Caco-2 (cell line): ENCODE results near the gene MGA. TPM values are rescaled to one million over a fixed set of nuclear protein-coding genes. Genes with fewer than 3 reads are reported as not detected.

Experiments used
- BruUV-seq: library from RNA; stranded (reverse); fragments of 400-500 nt; replicated peaks from 2 replicates; lab custom pipeline; 2021; lab: Mats Ljungman, UMichigan
- CTCF ChIA-PET: fragments of 300-600 bp; sonication (Branson Sonifier 250); formaldehyde crosslinking; loops from one replicate; lab custom pipeline; 2022; ENCODE audit warnings: antibody characterized with exemption; lab: Charles Lee
- POLR2A ChIA-PET: fragments of 300-600 bp; sonication (Branson Sonifier 250); formaldehyde crosslinking; loops from one replicate; lab custom pipeline; 2022; ENCODE audit warnings: antibody characterized with exemption; lab: Charles Lee
- DNase-seq, 2 experiments: peaks; one replicate each; pipeline versions ENCODE4 v3.0.0 to v3.0.0-alpha.2; 2020 to 2022
- H3K27me3 ChIP-seq: replicated peaks from 2 replicates; pipeline ENCODE4 v1.6.0; 2011; ENCODE audit warnings: low read length; ENCODE audit not compliant: control insufficient read depth, insufficient read depth
- H3K36me3 ChIP-seq: 2 replicates; pipeline ENCODE4 v1.5.1; 2011; ENCODE audit warnings: low read length; ENCODE audit not compliant: control insufficient read depth, insufficient read depth
- H3K4me1 ChIP-seq: fragments of 250-450 bp; sonication (Bioruptor Pico); 2 replicates; pipeline ENCODE4 v1.5.1; 2020; ENCODE audit warnings: mild to moderate bottlenecking
- H3K4me3 ChIP-seq: 2 replicates; pipeline ENCODE4 v1.5.1; 2011; ENCODE audit warnings: low read depth, mild to moderate bottlenecking, control low read depth, low read length
- H3K9me3 ChIP-seq: fragments of 250-450 bp; sonication (Bioruptor Pico); 2 replicates; pipeline ENCODE4 v1.5.1; 2020; ENCODE audit warnings: mild to moderate bottlenecking, moderate library complexity
- H3K27ac Mint-ChIP-seq: one replicate; pipeline ENCODE4 v1.8.0; 2022; ENCODE audit warnings: mixed read lengths; ENCODE audit not compliant: unreplicated experiment
- H3K27me3 Mint-ChIP-seq: one replicate; pipeline ENCODE4 v1.8.0; 2022; ENCODE audit warnings: mixed read lengths; ENCODE audit not compliant: insufficient read depth, unreplicated experiment
- H3K36me3 Mint-ChIP-seq: one replicate; pipeline ENCODE4 v1.8.0; 2022; ENCODE audit warnings: mild to moderate bottlenecking, mixed read lengths; ENCODE audit not compliant: insufficient read depth, unreplicated experiment
- H3K4me1 Mint-ChIP-seq: one replicate; pipeline ENCODE4 v1.8.0; 2022; ENCODE audit warnings: low read depth, mixed read lengths; ENCODE audit not compliant: unreplicated experiment
- H3K4me3 Mint-ChIP-seq: one replicate; pipeline ENCODE4 v1.8.0; 2022; ENCODE audit warnings: mild to moderate bottlenecking, moderate library complexity, mixed read lengths; ENCODE audit not compliant: unreplicated experiment
- H3K9me3 Mint-ChIP-seq: one replicate; pipeline ENCODE4 v1.8.0; 2022; ENCODE audit warnings: mixed read lengths; ENCODE audit not compliant: unreplicated experiment
- intact Hi-C: fragments of 100-400 bp; cut with micrococcal nuclease; formaldehyde crosslinking; loops from one replicate; pipeline ENCODE4 v1.10.0; 2022; ENCODE audit not compliant: unreplicated experiment
- microRNA-seq: library from miRNA; unstranded; fragments of <30 nt; microRNA quantifications from one replicate; pipeline ENCODE4 v1.2.0, GENCODE V29; 2022
- total RNA-seq: library from RNA; stranded (reverse); gene quantifications from 2 replicates; pipeline ENCODE4 v1.2.3, GENCODE V29; 2022
- TF ChIP-seq, protein P1 (sequence below), 2 experiments: fragments of 200-600 bp in 1 of 2; IDR thresholded peaks; 1 replicate in 1 of 2; 2 replicates in 1 of 2; pipeline versions ENCODE4 v1.5.1 to v1.8.0; 2011 to 2022; ENCODE audit warnings: antibody characterized with exemption in 1 of 2, control low read depth in 1 of 2, inconsistent platforms in 1 of 2, low read depth in 1 of 2, low read length in 1 of 2, mild to moderate bottlenecking in 1 of 2, moderate library complexity in 1 of 2; ENCODE audit not compliant: insufficient read depth in 1 of 2, severe bottlenecking in 1 of 2, unreplicated experiment in 1 of 2

The MGA gene
- total RNA-seq, 1 experiment from 2014 or later, result 59.6 TPM

DNA sequence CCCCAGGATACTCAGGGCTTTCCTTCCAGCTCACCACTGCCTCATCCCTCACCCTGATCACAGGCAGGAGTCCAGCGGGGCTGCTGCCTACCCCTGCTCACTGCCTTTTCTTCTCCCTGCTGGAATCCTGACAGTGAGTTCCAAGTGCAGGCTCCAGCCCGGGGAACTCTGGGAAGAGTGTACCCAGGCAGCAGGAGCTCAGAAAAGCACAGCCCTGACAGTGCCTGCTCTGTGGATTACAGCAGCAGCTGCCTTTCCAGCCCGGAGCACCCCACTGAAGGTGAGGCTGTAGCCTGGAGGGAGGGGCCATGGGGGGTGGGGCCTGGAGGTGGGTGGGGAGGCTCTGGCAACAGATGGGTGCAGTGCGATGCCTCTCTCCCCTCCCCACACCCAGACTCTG is 161.6 kb downstream of the MGA start:
- no peak overlapping the region for H3K27ac Mint-ChIP-seq
- H3K36me3 ChIP-seq, result no peaks in the 10 kb centered on the region; the same call in none of the 2 replicates
- CTCF ChIA-PET, result interaction anchor here (0.6 kb wide), 1 partner anchor 120 kb away, joined by 3 read pairs; no protein-coding TSS in a partner anchor
- no peaks in the 10 kb centered on the region for H3K9me3 ChIP-seq
- no peaks in the 10 kb centered on the region for H3K4me1 ChIP-seq
- no peak overlapping the region for H3K4me3 ChIP-seq
- no peaks in the 10 kb centered on the region for H3K9me3 Mint-ChIP-seq
- no peak for DNase-seq
- H3K27me3 ChIP-seq, result no peaks in the 10 kb centered on the region
- peaks cover 15% of the 10 kb centered on the region for H3K36me3 Mint-ChIP-seq
- POLR2A ChIA-PET, result no interaction called here
- TF ChIP-seq, protein P1, sequence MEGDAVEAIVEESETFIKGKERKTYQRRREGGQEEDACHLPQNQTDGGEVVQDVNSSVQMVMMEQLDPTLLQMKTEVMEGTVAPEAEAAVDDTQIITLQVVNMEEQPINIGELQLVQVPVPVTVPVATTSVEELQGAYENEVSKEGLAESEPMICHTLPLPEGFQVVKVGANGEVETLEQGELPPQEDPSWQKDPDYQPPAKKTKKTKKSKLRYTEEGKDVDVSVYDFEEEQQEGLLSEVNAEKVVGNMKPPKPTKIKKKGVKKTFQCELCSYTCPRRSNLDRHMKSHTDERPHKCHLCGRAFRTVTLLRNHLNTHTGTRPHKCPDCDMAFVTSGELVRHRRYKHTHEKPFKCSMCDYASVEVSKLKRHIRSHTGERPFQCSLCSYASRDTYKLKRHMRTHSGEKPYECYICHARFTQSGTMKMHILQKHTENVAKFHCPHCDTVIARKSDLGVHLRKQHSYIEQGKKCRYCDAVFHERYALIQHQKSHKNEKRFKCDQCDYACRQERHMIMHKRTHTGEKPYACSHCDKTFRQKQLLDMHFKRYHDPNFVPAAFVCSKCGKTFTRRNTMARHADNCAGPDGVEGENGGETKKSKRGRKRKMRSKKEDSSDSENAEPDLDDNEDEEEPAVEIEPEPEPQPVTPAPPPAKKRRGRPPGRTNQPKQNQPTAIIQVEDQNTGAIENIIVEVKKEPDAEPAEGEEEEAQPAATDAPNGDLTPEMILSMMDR (IDR thresholded peaks at IDR 0.05; ENCODE audit: insufficient read depth in 1 of 2, low read depth in 1 of 2, low read length in 1 of 2, severe bottlenecking in 1 of 2, unreplicated experiment in 1 of 2), result no peak
- H3K27me3 Mint-ChIP-seq, result no peaks in the 10 kb centered on the region
- no TSS peak for BruUV-seq
- intact Hi-C loops, result no loop called here
- no peaks in the 10 kb centered on the region for H3K4me1 Mint-ChIP-seq
- H3K4me3 Mint-ChIP-seq, result no peak overlapping the region

DNA sequence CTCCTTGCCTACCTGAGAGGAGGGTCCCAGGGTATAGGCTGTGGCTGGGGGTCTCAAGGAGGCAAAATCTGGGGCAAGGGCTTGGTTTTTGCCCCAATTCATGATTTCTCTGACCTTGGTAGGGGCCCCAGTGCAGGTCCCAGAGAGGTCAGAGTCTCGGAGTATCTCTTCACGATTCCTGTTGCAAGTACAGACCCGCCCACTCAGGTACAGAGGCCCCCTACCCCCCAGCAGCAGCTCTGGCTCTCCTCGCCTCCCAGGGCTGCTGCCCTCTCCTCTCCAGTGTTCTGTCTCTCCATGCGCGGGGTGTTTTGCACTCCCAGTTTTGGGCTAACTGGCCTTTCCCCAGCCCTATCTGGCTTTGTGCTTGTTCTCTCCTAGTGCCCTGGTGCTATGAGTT is 162.3 kb downstream of the MGA start:
- Histone ChIP-seq H3K36me3 (no peaks in the 10 kb centered on the region; the same call in none of the 2 replicates), H3K4me1 (no peaks in the 10 kb centered on the region), H3K27me3 (no peaks in the 10 kb centered on the region), H3K9me3 (no peaks in the 10 kb centered on the region), H3K4me3 (no peak overlapping the region)
- BruUV-seq, result no TSS peak
- H3K27ac Mint-ChIP-seq, result no peak overlapping the region
- no peak overlapping the region for H3K4me3 Mint-ChIP-seq
- no peaks in the 10 kb centered on the region for H3K4me1 Mint-ChIP-seq
- intact Hi-C loops, result no loop called here
- peaks cover 15% of the 10 kb centered on the region for H3K36me3 Mint-ChIP-seq
- no peak for DNase-seq
- TF ChIP-seq, protein P1 (IDR thresholded peaks at IDR 0.05; ENCODE audit: insufficient read depth in 1 of 2, low read depth in 1 of 2, low read length in 1 of 2, severe bottlenecking in 1 of 2, unreplicated experiment in 1 of 2), result no peak
- no peaks in the 10 kb centered on the region for H3K9me3 Mint-ChIP-seq
- CTCF ChIA-PET, result no interaction called here
- POLR2A ChIA-PET, result no interaction called here
- H3K27me3 Mint-ChIP-seq, result no peaks in the 10 kb centered on the region

Small RNA genes within 50 kb of the gene (microRNA-seq; reads per million reads assigned to microRNA genes)
- gene MIR626, result not detected

Other genes starting within 250 kb of the MGA start
- 40.8 TPM in 2 replicates for gene RTF1, start 243.3 kb upstream of the MGA start, total RNA-seq
- 16.2 and 18.1 TPM in 2 replicates for gene ITPKA, start 166.5 kb upstream of the MGA start, total RNA-seq
- 8.5 and 10.9 TPM in 2 replicates for gene LTK, start 146.6 kb upstream of the MGA start, total RNA-seq
- 55.3 and 67.1 TPM in 2 replicates for gene RPAP1, start 116.1 kb upstream of the MGA start, total RNA-seq
- gene TYRO3, start 101.2 kb upstream of the MGA start, total RNA-seq, result 118 and 120 TPM in 2 replicates
- 16.2 and 23.0 TPM in 2 replicates for gene MAPKBP1, start 114.1 kb downstream of the MGA start, total RNA-seq
- gene JMJD7, start 167.7 kb downstream of the MGA start, total RNA-seq, result 10.9 and 12.2 TPM in 2 replicates
- gene PLA2G4B, start 178.4 kb downstream of the MGA start, total RNA-seq, result 5.8 and 6.0 TPM in 2 replicates
- 2.3 and 2.5 TPM in 2 replicates for gene SPTBN5, start 233.6 kb downstream of the MGA start, total RNA-seq